Fibroblast of skin of scalp (primary cell): Measurements from ENCODE around the gene ZNF239.
"Not testable (repeated sequence)": the region's sequence is repeated elsewhere in the genome, so short reads cannot be mapped to it uniquely, and the experiment has no call there.

Source experiments
- DNase-seq: peaks from one replicate; pipeline ENCODE4 v3.0.0-alpha.2; 2013

The ZNF239 gene

GRCh38 chr10:43576062-43576461 lies 1.6 kb upstream of the ZNF239 start:
- DNase-seq, result no peak

DNA sequence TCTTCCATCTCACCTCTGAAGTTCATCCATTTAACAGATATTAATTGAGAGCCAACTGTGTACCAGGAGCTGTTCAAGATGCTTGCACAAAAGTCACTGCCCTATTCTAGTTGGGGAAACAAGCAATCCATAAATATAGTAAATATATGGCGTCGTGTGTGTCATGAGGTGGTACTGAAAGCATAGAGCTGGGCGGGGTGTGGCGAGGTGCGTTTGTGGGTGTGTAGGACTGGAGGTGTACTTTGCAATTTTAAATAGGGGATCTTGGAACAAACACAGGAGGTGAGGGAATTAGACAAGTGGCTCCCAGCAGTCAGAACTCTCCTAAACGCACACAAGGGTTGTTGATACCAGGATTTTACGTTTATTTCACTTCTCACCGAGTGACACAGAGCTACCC lies 490 bp upstream of the ZNF239 start:
- no peak for DNase-seq

- peak; percentile 23 for DNase-seq
Observed at GRCh38 chr10:43573250-43574000, 991 bp downstream of the ZNF239 start.

GRCh38 chr10:43570971-43571370 lies 3.4 kb downstream of the ZNF239 start:
- DNase-seq, result no peak

DNA sequence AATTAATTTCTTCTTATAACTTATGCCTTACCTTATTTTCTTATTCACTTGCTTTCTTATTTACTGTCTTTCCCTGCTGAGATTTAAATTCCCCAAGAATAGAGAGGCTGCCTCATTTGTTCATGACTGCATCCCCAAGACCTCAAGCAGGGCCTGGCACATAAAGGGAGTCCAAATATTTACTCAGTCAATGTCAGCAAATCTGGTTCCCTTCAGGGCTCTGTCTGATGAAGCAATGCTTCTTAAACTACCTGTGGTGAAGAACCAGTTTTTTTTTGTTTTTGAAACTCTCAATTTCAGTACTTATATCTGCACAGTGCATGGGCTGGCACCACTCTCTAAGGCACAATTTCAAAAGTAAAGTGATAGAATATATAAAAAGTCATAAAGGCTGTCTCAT lies 4.7 kb downstream of the ZNF239 start:
- DNase-seq, result no peak

- no peak for DNase-seq
Observed at GRCh38 chr10:43557214-43557613, 17.2 kb downstream of the ZNF239 start.

- not testable (repeated sequence) for DNase-seq
Observed at GRCh38 chr10:43543746-43544145, 30.7 kb downstream of the ZNF239 start.

- DNase-seq, result no peak
Observed at GRCh38 chr10:43524434-43525247, 49.8 kb downstream of the ZNF239 start.
